Measurements from ENCODE around the gene LRRC8D. TPM values are rescaled to one million over a fixed set of nuclear protein-coding genes. Genes with fewer than 3 reads are reported as not detected.

LRRC8D gene
- total and polyA plus RNA-seq, 9 of the 15 experiments (the other 6 are each of a cell fraction or from before 2014, with no cell fraction given): 3.4 to 53.9 (median 15.9) TPM

GRCh38 chr1:89822109-89822962 is 1.5 kb downstream of the LRRC8D start (continued):
- TF ChIP-seq, protein P1, sequence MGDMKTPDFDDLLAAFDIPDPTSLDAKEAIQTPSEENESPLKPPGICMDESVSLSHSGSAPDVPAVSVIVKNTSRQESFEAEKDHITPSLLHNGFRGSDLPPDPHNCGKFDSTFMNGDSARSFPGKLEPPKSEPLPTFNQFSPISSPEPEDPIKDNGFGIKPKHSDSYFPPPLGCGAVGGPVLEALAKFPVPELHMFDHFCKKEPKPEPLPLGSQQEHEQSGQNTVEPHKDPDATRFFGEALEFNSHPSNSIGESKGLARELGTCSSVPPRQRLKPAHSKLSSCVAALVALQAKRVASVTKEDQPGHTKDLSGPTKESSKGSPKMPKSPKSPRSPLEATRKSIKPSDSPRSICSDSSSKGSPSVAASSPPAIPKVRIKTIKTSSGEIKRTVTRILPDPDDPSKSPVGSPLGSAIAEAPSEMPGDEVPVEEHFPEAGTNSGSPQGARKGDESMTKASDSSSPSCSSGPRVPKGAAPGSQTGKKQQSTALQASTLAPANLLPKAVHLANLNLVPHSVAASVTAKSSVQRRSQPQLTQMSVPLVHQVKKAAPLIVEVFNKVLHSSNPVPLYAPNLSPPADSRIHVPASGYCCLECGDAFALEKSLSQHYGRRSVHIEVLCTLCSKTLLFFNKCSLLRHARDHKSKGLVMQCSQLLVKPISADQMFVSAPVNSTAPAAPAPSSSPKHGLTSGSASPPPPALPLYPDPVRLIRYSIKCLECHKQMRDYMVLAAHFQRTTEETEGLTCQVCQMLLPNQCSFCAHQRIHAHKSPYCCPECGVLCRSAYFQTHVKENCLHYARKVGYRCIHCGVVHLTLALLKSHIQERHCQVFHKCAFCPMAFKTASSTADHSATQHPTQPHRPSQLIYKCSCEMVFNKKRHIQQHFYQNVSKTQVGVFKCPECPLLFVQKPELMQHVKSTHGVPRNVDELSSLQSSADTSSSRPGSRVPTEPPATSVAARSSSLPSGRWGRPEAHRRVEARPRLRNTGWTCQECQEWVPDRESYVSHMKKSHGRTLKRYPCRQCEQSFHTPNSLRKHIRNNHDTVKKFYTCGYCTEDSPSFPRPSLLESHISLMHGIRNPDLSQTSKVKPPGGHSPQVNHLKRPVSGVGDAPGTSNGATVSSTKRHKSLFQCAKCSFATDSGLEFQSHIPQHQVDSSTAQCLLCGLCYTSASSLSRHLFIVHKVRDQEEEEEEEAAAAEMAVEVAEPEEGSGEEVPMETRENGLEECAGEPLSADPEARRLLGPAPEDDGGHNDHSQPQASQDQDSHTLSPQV (IDR thresholded peaks at IDR 0.05): 0 out of 2 replicates have a peak, but pooled peaks have one; percentile 5
- peak; percentile 61 for TF ChIP-seq CHD1 (IDR thresholded peaks at IDR 0.05; ENCODE audit: low read length)
- TF ChIP-seq NKRF (IDR thresholded peaks at IDR 0.05; ENCODE audit: borderline replicate concordance): peak; percentile 52; the same call in 1 of the 2 replicates
- peak; percentile 58; the same call in 1 of the 2 replicates for TF ChIP-seq EP400 (IDR thresholded peaks at IDR 0.05)
- 0 out of 2 replicates have a peak, but pooled peaks have one; percentile 62 for TF ChIP-seq POLR2H (tag; IDR thresholded peaks at IDR 0.05; ENCODE audit: low read depth)
- TF ChIP-seq PYGO2 (tag; IDR thresholded peaks at IDR 0.05): no peak
- TF ChIP-seq CCAR2 (IDR thresholded peaks at IDR 0.05; ENCODE audit: low read depth, low read length): no peak
- TF ChIP-seq HNRNPLL (IDR thresholded peaks at IDR 0.05; ENCODE audit: low read depth, low read length, poor library complexity, severe bottlenecking): peak; percentile 77
- TF ChIP-seq ZNF431 (CRISPR knock-in tag; IDR thresholded peaks at IDR 0.05): no peak
- peak; percentile 24; the same call in 1 of the 2 replicates for TF ChIP-seq ARID1B (IDR thresholded peaks at IDR 0.05)
- TF ChIP-seq MNT (conservative IDR thresholded peaks at IDR 0.05): peak in 1 of 2 experiments; percentile 24; a peak in 2 of 4 replicates
- TF ChIP-seq ZFP36 (IDR thresholded peaks at IDR 0.05; ENCODE audit: low read depth, low read length, partially characterized antibody): peak; percentile 19
- no peak for TF ChIP-seq ZNF253 (CRISPR knock-in tag; conservative IDR thresholded peaks at IDR 0.05)
- TF ChIP-seq FOXJ2 (tag; IDR thresholded peaks at IDR 0.05): peak; percentile 41; the same call in 1 of the 2 replicates
- TF ChIP-seq NCOA6 (IDR thresholded peaks at IDR 0.05): no peak
- 0 out of 2 replicates have a peak, but pooled peaks have one; percentile 3 for TF ChIP-seq LEF1 (IDR thresholded peaks at IDR 0.05)
- TF ChIP-seq TAF9B (IDR thresholded peaks at IDR 0.05; ENCODE audit: partially characterized antibody): peak; percentile 37
- TF ChIP-seq KDM5B (IDR thresholded peaks at IDR 0.05; ENCODE audit: insufficient replicate concordance, low read depth, low read length): peak; percentile 45
